Progenitor cell of endocrine pancreas (in vitro differentiated cells): ENCODE results near the gene IL36B. TPM values are rescaled to one million over a fixed set of nuclear protein-coding genes. Genes with fewer than 3 reads are reported as not detected.

Source experiments
- DNase-seq: peaks from one replicate; pipeline ENCODE4 v3.0.0; 2021; ENCODE audit warnings: low spot score; ENCODE audit not compliant: unreplicated experiment
- H3K27ac Mint-ChIP-seq: 2 replicates; pipeline ENCODE4 v1.8.0; 2021; ENCODE audit warnings: mild to moderate bottlenecking, moderate library complexity, mixed read lengths
- H3K27me3 Mint-ChIP-seq: 2 replicates; pipeline ENCODE4 v1.8.0; 2021; ENCODE audit warnings: mixed read lengths
- H3K36me3 Mint-ChIP-seq: 2 replicates; pipeline ENCODE4 v1.8.0; 2022; ENCODE audit warnings: mixed read lengths; ENCODE audit not compliant: insufficient read depth
- H3K4me1 Mint-ChIP-seq: 2 replicates; pipeline ENCODE4 v1.8.0; 2021; ENCODE audit warnings: low read depth, mixed read lengths
- H3K4me3 Mint-ChIP-seq: 2 replicates; pipeline ENCODE4 v1.8.0; 2021; ENCODE audit warnings: low read depth, mild to moderate bottlenecking, moderate library complexity, mixed read lengths
- H3K9me3 Mint-ChIP-seq: 2 replicates; pipeline ENCODE4 v1.8.0; 2021; ENCODE audit warnings: low read depth, mixed read lengths
- total RNA-seq: library from RNA; stranded (reverse); gene quantifications from 2 replicates; pipeline ENCODE4 v1.2.1, GENCODE V29; 2021
- TF ChIP-seq, protein P1 (sequence below): fragments of 200-600 bp; sonication (generic); IDR thresholded peaks from one replicate; pipeline ENCODE4 v1.5.0; 2021; ENCODE audit warnings: antibody characterized with exemption, mild to moderate bottlenecking; ENCODE audit not compliant: unreplicated experiment

Gene IL36B
- total RNA-seq, 1 donor from 2014 or later: not detected

DNA sequence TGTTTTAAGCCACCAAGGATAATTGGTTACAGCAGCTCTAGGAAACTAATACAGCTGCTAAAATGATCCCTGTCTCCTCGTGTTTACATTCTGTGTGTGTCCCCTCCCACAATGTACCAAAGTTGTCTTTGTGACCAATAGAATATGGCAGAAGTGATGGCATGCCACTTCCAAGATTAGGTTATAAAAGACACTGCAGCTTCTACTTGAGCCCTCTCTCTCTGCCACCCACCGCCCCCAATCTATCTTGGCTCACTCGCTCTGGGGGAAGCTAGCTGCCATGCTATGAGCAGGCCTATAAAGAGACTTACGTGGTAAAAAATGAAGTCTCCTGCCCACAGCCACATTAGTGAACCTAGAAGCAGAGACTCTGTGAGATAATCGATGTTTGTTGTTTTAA lies 11.6 kb upstream of the IL36B start:
- Mint-ChIP-seq H3K4me1 (no peaks in the 10 kb centered on the region), H3K9me3 (peaks cover 3% of the 10 kb centered on the region), H3K36me3 (no peaks in the 10 kb centered on the region), H3K27me3 (peaks cover 12% of the 10 kb centered on the region), H3K4me3 (no peak overlapping the region), H3K27ac (no peak overlapping the region)
- TF ChIP-seq, protein P1, sequence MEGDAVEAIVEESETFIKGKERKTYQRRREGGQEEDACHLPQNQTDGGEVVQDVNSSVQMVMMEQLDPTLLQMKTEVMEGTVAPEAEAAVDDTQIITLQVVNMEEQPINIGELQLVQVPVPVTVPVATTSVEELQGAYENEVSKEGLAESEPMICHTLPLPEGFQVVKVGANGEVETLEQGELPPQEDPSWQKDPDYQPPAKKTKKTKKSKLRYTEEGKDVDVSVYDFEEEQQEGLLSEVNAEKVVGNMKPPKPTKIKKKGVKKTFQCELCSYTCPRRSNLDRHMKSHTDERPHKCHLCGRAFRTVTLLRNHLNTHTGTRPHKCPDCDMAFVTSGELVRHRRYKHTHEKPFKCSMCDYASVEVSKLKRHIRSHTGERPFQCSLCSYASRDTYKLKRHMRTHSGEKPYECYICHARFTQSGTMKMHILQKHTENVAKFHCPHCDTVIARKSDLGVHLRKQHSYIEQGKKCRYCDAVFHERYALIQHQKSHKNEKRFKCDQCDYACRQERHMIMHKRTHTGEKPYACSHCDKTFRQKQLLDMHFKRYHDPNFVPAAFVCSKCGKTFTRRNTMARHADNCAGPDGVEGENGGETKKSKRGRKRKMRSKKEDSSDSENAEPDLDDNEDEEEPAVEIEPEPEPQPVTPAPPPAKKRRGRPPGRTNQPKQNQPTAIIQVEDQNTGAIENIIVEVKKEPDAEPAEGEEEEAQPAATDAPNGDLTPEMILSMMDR: no peak
- DNase-seq: no peak

DNA sequence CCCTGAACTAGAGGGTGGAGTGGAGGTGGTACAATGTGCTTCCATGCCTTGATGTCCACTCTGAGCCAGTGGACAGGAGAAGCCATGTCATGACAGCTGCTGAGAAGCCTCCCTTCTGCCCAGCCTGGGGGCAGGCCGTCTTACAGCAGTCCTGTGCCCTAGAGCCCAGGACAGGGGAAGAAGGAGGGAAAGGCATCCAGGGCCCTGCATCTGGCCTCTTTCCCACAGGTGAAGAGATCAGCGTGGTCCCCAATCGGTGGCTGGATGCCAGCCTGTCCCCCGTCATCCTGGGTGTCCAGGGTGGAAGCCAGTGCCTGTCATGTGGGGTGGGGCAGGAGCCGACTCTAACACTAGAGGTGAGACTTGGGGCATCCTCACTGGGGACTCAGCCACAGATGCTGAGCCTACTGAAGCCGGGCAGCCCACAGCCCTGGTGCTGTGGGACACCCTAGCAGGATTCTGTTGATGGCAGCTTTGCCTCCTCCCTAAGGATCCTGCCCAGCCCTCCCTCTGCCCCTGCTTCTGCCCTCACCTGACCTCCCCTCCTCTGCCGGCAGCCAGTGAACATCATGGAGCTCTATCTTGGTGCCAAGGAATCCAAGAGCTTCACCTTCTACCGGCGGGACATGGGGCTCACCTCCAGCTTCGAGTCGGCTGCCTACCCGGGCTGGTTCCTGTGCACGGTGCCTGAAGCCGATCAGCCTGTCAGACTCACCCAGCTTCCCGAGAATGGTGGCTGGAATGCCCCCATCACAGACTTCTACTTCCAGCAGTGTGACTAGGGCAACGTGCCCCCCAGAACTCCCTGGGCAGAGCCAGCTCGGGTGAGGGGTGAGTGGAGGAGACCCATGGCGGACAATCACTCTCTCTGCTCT lies 9.5 kb upstream of the IL36B start:
- H3K36me3 Mint-ChIP-seq: no peaks in the 10 kb centered on the region
- H3K27ac Mint-ChIP-seq: no peak overlapping the region
- TF ChIP-seq, protein P1: no peak
- peaks cover 13% of the 10 kb centered on the region for H3K27me3 Mint-ChIP-seq
- H3K4me1 Mint-ChIP-seq: peaks cover 3% of the 10 kb centered on the region
- peaks cover 3% of the 10 kb centered on the region for H3K9me3 Mint-ChIP-seq
- H3K4me3 Mint-ChIP-seq: no peak overlapping the region
- no peak for DNase-seq

DNA sequence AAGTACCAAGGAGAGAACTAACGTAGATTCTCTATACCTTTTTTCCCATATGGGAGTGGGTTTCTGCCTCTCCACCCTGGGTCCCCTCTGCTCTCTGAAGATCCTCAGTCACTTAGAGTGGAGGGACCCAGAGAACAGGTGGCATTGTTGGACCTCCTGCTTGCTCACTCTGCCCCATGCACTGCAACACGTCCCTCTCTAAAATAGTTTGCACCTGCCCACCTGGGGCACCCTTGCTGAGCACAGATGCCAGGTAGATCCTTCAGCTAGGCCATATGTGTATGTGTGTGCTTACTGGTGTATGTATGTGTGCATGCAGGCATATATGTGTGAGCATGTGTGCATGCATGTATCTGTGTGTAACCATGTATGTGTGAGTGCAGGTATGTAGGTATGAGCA lies 8.6 kb upstream of the IL36B start:
- peaks cover 5% of the 10 kb centered on the region for H3K9me3 Mint-ChIP-seq
- no peak for DNase-seq
- TF ChIP-seq, protein P1: no peak
- H3K4me3 Mint-ChIP-seq: no peak overlapping the region
- no peak overlapping the region for H3K27ac Mint-ChIP-seq
- no peaks in the 10 kb centered on the region for H3K36me3 Mint-ChIP-seq
- H3K4me1 Mint-ChIP-seq: peaks cover 3% of the 10 kb centered on the region
- H3K27me3 Mint-ChIP-seq: peaks cover 15% of the 10 kb centered on the region

DNA sequence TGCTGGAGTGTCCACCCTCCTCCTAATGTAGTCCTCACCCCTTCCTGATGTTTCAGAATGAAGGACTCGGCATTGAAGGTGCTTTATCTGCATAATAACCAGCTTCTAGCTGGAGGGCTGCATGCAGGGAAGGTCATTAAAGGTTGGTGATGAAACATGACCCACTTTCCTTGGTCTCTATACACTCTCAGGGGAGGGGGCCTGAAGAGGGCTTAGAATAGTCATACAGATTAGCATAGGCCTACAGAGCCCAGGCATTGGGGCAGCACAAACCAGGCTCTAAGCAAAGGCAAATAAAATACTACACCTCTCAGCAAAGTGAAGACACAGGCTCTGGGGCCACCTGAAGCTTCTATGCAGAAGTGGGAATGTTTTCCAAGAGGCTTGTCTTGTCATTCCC lies 8.1 kb upstream of the IL36B start:
- H3K36me3 Mint-ChIP-seq: no peaks in the 10 kb centered on the region
- no peak overlapping the region for H3K27ac Mint-ChIP-seq
- H3K4me3 Mint-ChIP-seq: no peak overlapping the region

DNA sequence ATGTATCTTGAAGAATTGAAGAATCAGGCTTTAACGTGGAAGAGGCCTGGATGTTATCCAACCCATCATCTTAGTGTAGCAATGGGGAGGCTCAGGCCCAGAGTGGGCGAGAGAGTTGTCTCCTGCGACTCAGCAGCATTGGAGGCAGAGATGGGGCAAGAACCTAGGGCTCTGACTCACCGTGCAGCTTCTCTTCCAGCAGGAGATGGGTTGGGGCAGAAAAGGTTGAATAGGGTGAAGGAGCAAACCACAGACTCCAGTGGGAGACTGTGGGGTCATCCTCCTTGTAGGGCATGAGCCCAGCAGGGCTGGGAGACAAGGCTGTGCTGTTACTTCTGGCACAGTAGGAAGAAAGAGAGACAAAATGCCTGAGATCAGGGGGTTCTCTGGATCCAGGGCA lies 7.7 kb upstream of the IL36B start:
- DNase-seq: no peak
- H3K9me3 Mint-ChIP-seq: peaks cover 9% of the 10 kb centered on the region
- H3K27me3 Mint-ChIP-seq: peaks cover 16% of the 10 kb centered on the region
- TF ChIP-seq, protein P1: no peak
- no peaks in the 10 kb centered on the region for H3K36me3 Mint-ChIP-seq
- H3K4me1 Mint-ChIP-seq: peaks cover 3% of the 10 kb centered on the region
- H3K4me3 Mint-ChIP-seq: no peak overlapping the region
- no peak overlapping the region for H3K27ac Mint-ChIP-seq

More for the DNA sequence above, 8.1 kb upstream of the IL36B start:
- H3K4me1 Mint-ChIP-seq: peaks cover 3% of the 10 kb centered on the region
- DNase-seq: no peak
- TF ChIP-seq, protein P1: no peak
- peaks cover 16% of the 10 kb centered on the region for H3K27me3 Mint-ChIP-seq
- peaks cover 7% of the 10 kb centered on the region for H3K9me3 Mint-ChIP-seq
